GM23248 (cell line): ENCODE data around the gene MRPS34.

Source experiments
- EZH2 ChIP-seq: fragments of 200-600 bp; sonication (generic); IDR thresholded peaks from 2 replicates; pipeline ENCODE4 v1.6.1; 2018; ENCODE audit warnings: antibody characterized with exemption, mild to moderate bottlenecking; ENCODE audit not compliant: insufficient read depth, poor library complexity, severe bottlenecking
- EZH2phosphoT487 ChIP-seq: fragments of 200-600 bp; sonication (generic); IDR thresholded peaks from 2 replicates; pipeline ENCODE4 v1.6.1; 2018; ENCODE audit warnings: antibody characterized with exemption, moderate library complexity, mild to moderate bottlenecking, low read depth; ENCODE audit not compliant: insufficient read depth

DNA sequence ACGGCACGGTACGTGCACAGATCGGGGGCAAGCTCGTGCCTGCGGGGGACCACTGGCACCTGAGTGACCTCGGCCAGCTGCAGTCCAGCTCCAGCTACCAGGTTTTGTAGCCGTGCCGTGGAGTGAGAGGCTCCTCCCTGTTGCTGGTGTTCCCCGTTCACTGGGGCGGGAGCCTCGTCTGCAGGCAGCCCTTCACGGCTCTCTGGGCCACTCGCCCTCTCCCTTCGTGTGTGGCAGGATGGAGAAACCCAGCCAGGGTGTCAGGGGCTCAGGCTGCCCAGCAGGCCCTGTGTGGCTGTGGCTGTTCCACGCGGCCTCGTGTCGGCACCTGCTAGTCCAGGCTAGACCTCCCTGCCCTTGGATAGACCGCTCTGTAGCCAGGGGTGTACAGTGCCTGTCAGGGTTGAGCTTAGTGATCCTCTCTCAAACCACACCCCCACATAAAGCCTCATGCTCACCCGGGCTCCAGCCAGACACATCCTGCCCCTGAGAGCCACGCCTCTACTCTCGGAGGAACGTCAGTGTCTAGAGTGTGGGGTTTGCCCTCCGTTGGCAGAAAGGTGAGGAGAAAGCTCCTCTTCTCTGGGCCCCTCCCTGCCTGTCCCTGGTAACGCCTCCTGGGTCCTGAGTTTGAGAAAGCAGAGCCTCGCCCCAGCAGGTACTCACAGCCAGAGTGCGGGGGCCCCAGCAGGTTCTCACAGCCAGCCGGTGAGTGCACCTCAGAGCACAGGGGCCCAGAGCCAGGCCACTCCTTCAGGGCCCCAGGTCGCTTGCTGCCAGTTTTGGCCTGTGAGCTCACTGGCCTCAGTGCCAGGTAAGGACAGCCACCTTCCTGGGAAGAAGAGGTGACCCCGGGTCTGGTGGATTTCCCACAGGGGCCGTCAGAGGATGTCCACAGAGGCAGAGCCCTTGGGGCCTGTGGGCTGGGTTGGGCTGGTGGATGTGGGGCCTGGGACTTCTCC lies 29.3 kb downstream of the MRPS34 start:
- TF ChIP-seq EZH2 (no peak), EZH2phosphoT487 (no peak)
